CD4-positive, alpha-beta T cell treated with Interleukin-4 for 4 hours (primary cell): ENCODE results near the gene SND1.
"Not testable (repeated sequence)": the region's sequence is repeated elsewhere in the genome, so short reads cannot be mapped to it uniquely, and the experiment has no call there.

Experiments used
- DNase-seq: peaks from one replicate; pipeline ENCODE4 v3.0.0-alpha.2; 2020

SND1 gene

GRCh38 chr7:127810696-127811660 lies 159.0 kb downstream of the SND1 start:
- no peak for DNase-seq

DNA sequence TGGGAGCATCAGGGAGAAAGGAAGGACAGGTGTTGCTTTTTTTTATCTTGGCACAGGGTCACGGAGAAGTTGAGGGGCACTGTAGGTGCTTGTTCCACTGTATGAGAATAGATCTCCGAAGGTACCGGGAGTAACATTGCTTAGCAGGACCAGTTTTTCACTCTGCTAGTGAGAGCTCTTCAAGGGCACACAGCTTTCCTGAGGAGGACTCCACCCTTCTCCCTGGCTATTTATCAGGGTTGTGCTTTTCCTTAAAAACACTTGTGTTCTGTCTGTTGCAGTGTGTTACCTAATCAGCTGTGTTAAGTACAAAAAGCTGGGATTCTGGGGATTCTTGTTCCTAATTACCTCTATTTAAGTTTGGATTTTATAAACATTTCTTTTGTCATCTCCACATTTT lies 160.5 kb downstream of the SND1 start:
- no peak for DNase-seq

GRCh38 chr7:127813991-127814541 lies 162.1 kb downstream of the SND1 start:
- DNase-seq: no peak

DNA sequence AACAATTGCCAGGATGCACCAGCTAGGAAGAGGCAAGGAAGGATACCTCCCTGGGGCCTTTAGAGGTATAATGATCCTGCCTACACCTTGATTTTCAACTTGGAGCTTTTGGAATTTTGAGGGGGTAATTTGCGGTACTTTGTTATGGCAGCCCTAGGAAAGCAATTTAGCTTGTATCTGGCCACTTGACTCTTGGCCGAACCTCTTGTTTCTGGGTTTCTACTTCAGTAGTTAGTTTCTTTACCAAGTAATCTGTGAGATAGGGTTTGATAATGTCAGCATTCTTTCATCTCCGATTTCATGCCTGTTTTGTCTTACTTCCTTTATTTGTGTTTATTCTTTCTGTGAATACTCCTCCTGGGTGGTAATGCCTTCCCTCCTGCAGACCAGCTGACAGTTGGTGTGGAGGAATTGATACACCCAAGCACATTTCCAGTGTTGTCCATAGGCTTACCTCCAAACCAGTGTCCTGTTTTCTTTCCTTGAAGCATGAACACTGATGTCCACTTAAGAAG lies 163.7 kb downstream of the SND1 start:
- no peak for DNase-seq

GRCh38 chr7:127816354-127817190 lies 164.6 kb downstream of the SND1 start:
- DNase-seq: no peak

DNA sequence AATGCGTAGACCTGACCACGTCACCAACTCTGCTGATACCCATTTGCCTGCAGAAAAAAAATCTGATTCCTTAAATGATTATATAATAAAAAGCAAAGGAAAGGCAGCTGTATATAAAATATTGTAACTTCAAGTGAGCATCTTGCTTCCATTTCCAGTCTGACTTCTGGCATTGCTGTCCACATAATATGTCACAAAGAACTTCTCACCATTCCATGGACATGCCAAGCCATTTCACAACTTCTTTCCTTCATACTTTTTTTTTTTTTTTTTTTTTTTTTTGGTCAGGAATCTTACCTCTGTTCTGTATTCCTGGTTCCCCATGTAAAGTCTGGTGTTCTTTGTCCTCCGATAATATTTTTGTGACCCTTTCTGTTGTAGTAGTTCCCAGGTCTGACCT lies 165.5 kb downstream of the SND1 start:
- no peak for DNase-seq

- no peak for DNase-seq
These were observed 166.3 kb downstream of the SND1 start for GRCh38 chr7:127818306-127818705.

GRCh38 chr7:127819975-127820731 lies 168.2 kb downstream of the SND1 start:
- peak; percentile 52 for DNase-seq

DNA sequence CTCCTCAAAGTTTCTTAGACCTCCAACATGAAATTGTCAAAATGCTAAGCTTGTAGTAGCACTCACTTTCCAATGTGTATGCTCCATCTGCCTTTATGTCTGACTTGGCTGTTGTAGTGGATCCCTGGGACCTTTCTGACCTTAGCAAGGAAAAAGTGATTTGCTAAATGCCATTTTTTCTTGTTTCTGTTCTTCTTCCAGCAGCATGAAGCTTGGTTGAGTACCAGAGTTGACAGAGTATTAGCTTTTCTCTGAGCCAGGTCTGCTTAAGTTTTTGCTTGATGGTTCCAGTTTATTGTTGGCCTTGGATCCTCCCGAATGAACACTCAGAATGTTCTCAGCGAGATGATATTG lies 168.7 kb downstream of the SND1 start:
- DNase-seq: no peak

DNA sequence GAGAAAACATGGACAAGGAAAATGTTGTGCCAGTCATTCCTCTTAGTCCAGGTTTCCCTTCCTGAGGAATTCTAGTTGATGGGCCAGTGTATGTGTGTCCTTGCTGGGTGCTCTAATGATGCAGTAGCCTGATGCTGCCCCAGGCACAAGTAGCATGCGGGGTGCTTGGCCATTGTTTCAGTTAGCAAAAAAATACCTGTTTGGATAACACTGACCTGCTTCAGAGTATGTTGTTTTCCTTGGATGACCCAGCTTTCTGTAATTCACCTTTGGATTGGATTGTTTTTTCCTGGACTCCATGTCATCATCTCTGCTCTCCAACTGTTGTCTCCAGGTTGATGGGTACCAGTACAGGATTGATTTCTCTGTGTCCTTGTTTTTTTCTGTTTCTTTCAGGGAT lies 169.2 kb downstream of the SND1 start:
- no peak for DNase-seq

DNA sequence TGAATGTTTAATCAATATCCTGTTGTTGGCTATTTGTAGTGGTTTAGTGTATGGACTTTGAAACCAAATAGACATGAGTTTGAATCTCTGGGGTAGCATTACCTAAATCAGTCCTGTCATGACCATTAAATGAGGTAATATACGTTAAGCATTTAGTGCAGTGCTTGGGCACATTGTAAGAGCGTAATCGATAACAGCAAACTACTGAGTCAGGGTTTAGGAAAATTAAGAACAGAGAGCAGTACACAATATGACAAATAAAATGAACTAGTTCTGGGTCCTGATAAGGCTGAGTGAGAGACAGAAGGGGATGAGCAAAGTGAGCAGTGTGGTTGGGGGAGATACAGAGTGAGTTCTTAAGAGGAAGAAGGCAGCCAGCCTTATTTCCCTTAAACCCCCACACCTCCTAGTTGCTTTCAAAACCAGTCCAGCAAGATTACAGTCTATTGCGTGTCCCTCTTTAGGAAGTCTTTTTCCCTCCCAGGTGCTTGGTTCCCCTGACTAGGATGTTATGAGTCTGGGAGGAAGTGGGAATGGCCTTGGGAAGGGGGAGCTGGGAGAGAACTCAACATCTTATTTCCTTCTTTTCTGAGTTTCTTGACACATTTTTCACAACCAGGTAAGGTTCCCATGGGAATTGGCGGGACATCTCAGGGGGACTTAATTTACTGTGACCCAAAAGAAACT lies 171.0 kb downstream of the SND1 start:
- no peak for DNase-seq

GRCh38 chr7:127824682-127825081 lies 172.7 kb downstream of the SND1 start:
- no peak for DNase-seq

GRCh38 chr7:127828843-127829500 lies 177.0 kb downstream of the SND1 start:
- no peak for DNase-seq

GRCh38 chr7:127831318-127832219 lies 179.6 kb downstream of the SND1 start:
- no peak for DNase-seq

DNA sequence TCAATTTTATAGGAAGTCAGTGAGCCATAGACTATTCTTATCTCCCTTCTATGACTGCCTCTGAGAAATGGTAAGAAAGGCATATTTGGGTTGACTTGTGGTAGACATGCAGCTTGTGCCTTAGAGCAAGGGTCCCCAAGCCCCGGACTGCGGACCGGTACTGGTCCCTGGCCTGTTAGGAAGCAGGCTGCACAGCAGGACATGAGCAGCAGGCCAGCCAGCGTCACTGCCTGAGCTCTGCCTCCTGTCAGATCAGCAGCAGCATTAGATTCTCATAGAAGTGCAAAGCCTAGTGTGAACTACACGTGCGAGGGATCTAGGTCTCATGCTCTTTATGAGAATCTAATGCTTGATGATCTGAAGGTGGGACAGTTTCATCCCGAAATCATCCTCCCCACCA lies 180.6 kb downstream of the SND1 start:
- DNase-seq: no peak

DNA sequence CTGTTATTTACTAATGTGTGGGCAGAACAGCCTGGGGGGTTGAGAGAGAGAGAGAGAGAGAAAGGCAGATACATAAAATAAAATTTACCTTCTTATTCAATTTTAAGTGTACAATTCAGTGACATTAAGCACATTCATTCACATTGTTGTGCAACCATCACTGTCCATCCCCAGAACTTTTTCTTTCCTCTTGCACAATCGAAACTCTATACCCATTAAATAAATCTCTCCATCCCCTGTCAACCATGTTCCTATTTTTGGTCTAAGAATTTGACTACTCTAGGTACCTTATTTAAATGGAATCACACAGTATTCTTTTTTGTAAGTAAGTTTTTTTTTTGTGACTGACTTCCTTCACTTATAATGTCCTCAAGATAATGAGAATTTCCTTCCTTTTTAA lies 181.6 kb downstream of the SND1 start:
- DNase-seq: no peak

- DNase-seq: no peak
These were observed 183.7 kb downstream of the SND1 start for GRCh38 chr7:127835679-127836078.

- DNase-seq: not testable (repeated sequence)
These were observed 185.9 kb downstream of the SND1 start for GRCh38 chr7:127837816-127838410.

DNA sequence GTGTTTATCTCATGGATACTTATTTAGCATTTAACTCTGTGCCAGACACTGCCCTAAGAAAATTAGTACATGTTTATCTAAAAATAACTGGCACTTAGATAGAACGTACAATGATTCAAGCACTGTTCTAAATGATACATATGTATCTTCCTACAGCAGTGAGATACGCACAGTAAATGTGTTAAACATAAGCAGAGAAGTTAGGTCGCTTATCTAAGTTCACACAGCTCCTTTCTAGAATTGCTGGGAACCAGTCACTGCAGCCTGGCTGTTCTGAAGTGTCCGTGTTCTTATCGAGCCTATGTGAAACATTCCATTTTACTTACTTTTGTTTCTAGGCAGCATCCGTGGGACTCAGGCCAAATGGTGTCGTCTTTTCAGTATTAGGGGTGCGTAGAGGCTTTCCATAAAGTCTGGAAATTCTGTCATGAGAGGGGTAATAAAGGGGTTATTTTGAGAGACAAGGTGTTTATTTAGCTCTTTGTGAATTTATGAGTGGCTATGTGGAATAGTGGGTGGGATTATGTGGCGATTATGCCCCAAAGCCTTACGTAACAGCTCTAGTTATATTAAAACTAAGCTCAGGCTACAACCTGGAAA lies 186.9 kb downstream of the SND1 start:
- DNase-seq: no peak
